DMS153 treated with DMSO at 0.1 percent for 48 hours (cell line): Measurements from ENCODE around the gene CCL20.
"Not testable (repeated sequence)": the region's sequence is repeated elsewhere in the genome, so short reads cannot be mapped to it uniquely, and the experiment has no call there.

Source experiments
- DNase-seq: peaks from one replicate; lab custom pipeline; 2025; ENCODE audit not compliant: unreplicated experiment; lab: John Stamatoyannopoulos, UW

The CCL20 gene

GRCh38 chr2:227834423-227834822, 20.8 kb downstream of the CCL20 start:
- no peak for DNase-seq

GRCh38 chr2:227834916-227835650, 21.4 kb downstream of the CCL20 start:
- DNase-seq, result no peak

GRCh38 chr2:227839339-227840129, 25.9 kb downstream of the CCL20 start:
- not testable (repeated sequence) for DNase-seq

- no peak for DNase-seq
Observed at GRCh38 chr2:227846831-227847230, 33.2 kb downstream of the CCL20 start.

- no peak for DNase-seq
Observed at GRCh38 chr2:227848146-227848545, 34.5 kb downstream of the CCL20 start.

GRCh38 chr2:227848586-227848985, 34.9 kb downstream of the CCL20 start:
- no peak for DNase-seq

- DNase-seq, result no peak
Observed at GRCh38 chr2:227849906-227850305, 36.3 kb downstream of the CCL20 start.

GRCh38 chr2:227853204-227853629, 39.6 kb downstream of the CCL20 start:
- no peak for DNase-seq

- no peak for DNase-seq
Observed at GRCh38 chr2:227853765-227854271, 40.2 kb downstream of the CCL20 start.

GRCh38 chr2:227855440-227855839, 41.8 kb downstream of the CCL20 start:
- no peak for DNase-seq

- no peak for DNase-seq
Observed at GRCh38 chr2:227856697-227857096, 43.1 kb downstream of the CCL20 start.

- no peak for DNase-seq
Observed at GRCh38 chr2:227860221-227860641, 46.6 kb downstream of the CCL20 start.

GRCh38 chr2:227861011-227861410, 47.4 kb downstream of the CCL20 start:
- no peak for DNase-seq

- DNase-seq, result peak; percentile 9
Observed at GRCh38 chr2:227862227-227862740, 48.6 kb downstream of the CCL20 start.

GRCh38 chr2:227862741-227863588, 49.3 kb downstream of the CCL20 start:
- DNase-seq, result no peak

GRCh38 chr2:227864161-227864756, 50.6 kb downstream of the CCL20 start:
- no peak for DNase-seq

- DNase-seq, result no peak
Observed at GRCh38 chr2:227865291-227865690, 51.6 kb downstream of the CCL20 start.
